Fibroblast of skin of scalp (primary cell): Measurements from ENCODE around the gene REPIN1.
"Not testable (repeated sequence)": the region's sequence is repeated elsewhere in the genome, so short reads cannot be mapped to it uniquely, and the experiment has no call there.

Experiments used
- DNase-seq: peaks from one replicate; pipeline ENCODE4 v3.0.0-alpha.2; 2013

Gene REPIN1

DNA sequence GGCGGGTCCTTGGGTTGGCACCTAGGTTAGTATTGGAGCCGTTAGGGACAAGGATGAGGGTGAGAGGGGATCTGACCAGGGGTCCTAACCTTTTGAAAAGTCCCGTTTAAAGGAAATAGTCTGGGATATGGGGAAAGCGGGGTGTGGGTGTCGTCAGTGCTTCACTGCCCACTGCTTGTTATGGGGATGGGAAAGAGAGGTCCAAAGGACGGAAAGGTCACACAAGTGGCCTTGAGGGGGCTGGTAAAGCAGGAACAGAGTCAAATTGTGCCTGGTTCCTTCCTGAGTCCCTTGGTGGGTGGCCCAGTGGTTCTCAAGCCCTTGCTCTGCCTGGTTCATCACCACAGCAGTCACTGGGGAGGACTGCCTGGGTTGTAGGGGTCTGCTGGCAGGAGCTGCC, 7.9 kb downstream of the REPIN1 start:
- no peak for DNase-seq

DNA sequence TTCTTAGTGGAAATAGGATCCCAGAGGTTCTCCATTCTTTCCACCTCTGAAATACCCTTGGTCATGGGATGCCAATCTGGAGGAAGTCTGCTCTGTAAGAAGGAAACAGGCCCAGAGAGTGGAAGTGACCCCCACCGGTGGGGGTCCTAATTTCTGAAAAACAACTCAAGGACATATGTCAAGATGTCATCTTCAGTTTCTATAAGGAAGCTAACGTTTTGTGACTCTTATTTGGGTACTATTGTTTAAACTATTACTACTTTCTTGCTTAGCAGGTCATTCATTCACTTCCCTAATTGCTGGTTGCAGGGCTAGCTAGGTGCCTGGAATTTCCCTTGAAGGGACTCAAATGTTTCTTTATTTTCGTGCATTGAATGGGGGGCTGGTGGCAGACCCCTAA, 8.6 kb downstream of the REPIN1 start:
- DNase-seq: no peak

DNA sequence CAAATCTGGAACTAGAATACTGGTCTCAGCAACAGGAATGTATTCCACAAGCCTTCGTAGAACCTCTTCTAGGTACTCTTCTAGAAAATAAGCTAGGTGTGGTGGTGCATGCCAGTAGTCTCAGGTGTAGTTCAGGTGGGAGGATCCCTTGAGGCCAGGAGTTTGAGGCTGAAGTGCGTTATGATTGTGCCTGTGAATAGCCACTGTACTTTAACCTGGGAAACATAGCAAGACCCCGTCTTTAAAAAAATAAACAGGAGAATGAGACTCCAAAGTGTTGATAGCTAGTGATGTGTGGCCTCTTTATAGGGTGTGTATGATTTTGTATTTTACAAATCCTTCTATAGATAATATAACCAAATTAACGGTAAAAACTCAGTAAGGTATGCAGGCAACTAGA, 9.0 kb downstream of the REPIN1 start:
- DNase-seq: no peak

DNA sequence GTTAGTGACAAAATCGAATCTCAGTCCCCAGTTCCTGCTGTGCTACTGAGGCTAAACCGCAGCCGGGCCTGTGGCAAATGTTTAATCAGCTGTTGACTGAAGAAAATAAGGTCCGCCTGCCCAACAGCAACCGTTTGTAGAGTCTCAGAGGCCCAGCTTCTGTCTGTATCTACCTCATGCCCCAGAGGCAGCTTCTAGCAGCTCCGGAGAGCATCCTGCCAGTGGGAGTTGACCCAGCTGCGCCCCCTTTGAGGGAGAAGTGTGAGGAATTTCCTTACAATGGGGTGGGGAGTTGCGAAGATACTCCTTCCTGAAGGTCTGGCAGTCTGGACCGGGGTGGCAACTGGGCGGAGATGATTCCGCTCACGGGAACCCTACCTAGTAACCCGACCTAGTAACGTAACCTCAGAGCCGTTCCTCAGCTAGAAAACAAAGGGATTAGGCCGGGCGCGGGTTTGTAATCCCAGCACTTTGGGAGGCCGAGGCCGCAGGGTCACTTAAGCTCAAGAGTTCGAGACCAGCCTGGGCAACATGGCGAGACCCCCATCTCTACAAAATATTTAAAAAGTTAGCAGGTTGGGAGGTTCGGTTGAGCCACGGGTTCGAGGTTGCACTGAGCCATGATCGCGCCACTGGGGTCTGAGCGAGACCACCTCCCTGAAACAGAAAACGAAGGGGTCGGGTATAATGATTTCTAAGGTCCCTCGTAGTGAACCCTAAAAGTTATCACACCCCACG, 9.7 kb downstream of the REPIN1 start:
- peak; percentile 74 for DNase-seq

DNA sequence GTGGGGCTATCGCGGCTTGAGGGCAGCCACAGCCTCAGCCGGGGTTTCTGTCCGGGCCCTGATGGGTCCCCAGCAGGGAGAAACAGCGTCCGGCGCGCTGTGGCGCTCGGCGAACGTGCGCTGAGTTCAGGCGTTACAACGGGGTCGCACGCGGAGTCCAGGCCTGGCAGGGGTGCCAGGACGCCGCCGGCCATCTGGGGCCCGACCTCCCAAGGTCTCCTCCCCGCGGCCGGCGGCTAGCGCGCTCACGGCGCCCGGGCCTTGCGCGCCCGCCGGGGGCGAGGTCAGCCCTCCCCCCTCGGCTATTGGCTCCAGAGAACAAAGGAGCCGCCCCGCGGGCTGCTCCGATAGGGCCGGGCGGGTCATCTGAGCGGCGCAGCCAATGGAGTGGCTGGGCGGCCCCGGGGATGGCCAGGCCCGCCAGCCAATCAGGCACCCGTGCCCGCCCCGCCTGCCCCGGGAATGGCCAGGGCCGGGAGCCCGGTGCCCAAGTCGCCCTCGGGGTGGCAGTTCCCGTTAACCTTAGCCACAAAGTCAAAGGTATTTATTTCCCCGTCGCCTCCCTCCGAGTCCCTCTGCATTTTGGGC, 10.3 kb downstream of the REPIN1 start, which contains the start of gene ZNF775:
TSS of gene ZNF775 (plus strand) at position 478 of the 588 bp plus-strand sequence. CDS start 9,141 bp downstream, outside the sequence.
- DNase-seq: peak; percentile 96

DNA sequence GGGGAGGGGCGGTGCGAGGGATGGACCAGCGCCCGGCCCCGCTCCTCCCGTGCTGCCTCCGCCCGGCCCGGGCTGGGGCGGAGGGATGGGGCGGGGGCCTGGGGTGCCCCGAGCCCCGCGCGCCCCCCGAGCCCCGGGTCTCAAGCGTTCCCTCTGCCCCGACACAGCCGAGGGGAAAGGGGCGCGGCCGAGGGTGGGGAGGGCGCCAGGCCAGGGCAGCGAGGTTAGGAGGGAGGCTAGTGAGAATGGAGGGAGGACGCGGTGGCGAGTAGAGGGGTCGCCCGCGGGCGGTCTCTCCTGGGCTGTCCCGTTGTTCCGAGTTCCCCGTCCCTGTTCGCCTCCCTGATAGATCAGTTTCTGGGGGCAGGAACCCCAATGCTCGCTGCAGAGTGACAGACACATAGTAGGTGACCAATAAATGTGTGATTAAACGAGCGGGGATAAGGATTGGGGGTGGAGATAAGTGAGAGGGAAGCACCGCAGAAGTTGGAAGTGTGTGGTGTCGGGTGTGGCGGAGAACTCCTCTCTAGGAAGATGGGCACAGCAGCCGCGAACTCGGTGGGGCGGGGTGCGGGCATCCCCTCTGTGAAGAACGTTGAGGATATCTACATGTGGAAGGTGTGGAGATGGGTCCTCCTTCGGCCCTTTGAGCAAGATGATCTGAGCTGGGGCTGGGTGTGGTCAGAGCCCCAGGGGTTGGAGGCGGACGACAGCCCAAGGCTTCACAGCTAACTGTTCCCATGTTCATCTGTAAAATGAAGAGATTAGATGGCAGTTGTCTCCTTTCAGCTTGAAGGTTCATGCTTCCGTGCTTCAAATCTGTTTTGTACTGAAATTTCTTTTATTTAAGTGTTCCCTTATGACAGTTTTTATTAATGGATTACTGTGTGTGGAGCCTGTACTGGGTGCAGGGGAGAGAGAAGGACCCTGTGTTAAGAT, 11.1 kb downstream of the REPIN1 start:
- DNase-seq: no peak

DNA sequence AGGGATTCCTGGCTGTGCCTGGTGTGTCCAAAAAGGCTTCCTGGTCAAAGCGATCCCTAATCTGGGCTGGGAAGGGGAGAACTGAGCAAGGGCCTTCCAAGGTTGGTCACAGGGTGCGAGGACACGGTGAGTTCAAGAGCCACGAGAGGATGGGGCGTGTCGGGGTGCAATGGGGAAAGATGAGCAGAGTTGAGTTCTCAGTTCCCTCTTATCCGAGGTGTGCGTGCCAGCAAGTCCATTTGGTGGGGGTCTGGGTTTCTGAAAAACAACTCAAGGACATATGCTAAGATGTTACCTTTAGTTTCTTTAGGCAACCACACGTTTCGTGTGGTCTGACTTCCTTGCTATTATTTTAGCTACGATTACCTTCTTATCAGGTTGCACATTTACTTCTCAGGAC, 11.8 kb downstream of the REPIN1 start:
- no peak for DNase-seq

DNA sequence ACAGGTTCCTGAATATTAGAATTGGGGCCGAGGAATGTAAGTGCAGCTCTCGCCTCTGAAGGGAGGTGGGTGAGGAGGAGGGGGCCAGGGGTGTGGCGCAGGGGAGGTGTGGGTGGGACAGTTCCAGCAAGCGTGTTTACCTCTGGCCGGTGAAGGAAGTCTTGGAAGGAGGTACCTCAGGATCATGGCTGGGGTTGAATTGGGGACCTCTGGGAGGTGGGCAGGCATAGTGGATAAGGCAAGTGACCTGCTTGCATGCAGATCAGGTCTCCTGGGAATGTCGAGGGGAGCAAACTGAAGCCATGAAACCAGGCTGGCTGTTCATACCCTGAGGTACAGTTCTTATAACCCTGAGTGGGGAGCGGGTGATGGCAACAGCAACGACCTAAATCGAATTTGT, 12.5 kb downstream of the REPIN1 start:
- DNase-seq: no peak

DNA sequence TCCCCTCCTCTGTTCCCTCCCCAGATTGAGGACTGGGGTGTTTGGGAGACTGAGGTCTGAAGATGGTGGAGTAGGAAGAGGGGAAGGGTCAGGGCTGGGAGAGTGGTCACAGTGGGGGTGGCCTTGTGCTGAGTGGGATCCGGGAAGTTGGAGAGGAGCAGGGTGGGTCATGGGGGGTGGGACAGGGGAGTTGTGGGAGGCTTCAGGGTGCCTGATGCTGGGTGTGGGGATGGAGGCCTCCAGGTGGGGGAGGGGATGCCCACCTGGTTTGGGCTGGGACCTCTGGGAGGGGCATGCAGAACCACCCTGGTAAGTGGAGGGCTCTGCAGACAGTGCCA, 13.1 kb downstream of the REPIN1 start:
- DNase-seq: no peak

DNA sequence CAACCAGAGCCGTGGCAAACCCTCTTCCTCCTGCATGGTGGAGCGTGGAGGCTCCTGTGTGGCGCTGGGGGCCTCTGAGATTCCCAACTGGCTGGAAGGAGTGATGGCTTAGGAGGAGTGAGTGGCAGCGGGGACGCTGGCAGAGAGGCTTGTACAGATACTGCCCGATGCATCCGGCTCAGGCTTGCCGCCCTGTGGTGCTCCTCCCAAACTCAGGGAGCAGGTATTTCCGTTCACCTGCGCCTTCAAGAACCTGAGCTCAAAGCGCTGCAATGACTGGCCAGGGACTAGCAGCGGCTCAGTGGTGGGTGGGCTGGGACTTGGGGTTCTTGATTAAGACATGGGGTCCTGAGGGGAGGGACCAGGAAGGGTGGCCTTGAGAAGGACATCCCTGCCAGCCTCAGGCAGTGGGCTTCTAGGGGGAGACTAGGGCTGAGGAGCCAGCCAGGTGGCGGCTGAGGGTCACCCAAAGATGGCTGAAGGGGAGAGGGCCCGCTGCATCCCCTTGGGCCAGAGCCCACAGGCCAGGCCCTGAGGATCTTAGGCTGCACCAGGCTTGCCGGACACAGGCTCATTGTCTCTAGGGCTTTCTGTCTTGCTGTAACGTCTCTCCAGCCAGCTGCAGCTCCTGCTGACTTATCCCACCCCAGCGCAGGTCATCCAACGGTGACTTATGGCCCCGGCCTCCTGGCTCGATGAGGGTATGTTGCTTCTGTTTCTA, 13.7 kb downstream of the REPIN1 start:
- no peak for DNase-seq

DNA sequence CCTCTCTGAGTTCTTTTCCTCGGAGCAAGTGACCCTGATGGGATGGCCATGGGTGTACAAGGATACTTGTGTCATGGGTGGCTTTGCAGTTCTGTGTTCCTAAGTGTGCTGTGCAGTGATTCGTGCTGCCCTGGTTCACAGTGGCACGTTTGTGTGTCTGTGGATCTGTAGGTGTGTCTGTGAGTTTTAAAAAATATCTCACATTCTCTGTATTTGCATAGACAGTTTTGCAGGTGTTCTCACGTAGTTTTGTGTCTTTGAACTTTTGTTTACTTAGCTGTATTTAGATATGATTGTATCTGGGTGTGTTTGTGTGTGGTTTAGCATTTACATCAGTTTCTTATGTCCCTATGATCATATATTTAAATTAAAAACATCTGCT, 14.2 kb downstream of the REPIN1 start:
- no peak for DNase-seq

DNA sequence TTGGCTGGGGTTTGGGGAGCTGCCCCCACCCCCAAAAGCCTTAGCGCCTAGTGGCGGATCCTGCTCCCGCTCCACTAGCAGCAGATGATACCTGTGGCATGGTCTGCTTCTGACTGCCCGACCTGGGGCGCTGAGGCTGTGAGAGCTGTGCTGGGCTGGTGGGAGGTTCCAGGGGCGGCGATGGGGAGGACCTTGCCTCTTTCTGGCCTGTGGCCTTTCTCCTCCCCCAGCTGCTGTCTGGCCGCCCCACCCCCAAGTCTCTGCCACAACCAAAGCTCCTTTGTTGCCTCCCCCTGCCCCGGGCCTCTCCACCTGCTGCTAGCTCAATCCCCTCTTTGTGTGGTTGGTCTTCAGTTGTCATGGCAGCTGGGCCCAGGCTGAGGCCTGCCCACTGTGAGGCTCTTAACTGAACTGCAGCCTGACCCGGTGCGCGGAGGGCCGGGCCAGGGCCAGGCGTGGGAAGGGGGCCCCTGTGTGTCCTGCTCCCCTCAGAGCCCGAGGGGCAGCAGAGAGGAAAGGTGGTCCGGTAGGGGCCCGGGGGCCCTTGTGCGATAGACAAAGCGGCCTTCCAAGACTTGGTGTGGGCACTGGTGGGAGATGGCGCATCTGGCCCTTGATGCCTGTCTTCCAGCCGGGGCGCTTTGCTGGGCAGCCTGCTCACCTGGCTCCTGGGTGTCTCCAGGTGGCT, 15.2 kb downstream of the REPIN1 start:
- DNase-seq: no peak

DNA sequence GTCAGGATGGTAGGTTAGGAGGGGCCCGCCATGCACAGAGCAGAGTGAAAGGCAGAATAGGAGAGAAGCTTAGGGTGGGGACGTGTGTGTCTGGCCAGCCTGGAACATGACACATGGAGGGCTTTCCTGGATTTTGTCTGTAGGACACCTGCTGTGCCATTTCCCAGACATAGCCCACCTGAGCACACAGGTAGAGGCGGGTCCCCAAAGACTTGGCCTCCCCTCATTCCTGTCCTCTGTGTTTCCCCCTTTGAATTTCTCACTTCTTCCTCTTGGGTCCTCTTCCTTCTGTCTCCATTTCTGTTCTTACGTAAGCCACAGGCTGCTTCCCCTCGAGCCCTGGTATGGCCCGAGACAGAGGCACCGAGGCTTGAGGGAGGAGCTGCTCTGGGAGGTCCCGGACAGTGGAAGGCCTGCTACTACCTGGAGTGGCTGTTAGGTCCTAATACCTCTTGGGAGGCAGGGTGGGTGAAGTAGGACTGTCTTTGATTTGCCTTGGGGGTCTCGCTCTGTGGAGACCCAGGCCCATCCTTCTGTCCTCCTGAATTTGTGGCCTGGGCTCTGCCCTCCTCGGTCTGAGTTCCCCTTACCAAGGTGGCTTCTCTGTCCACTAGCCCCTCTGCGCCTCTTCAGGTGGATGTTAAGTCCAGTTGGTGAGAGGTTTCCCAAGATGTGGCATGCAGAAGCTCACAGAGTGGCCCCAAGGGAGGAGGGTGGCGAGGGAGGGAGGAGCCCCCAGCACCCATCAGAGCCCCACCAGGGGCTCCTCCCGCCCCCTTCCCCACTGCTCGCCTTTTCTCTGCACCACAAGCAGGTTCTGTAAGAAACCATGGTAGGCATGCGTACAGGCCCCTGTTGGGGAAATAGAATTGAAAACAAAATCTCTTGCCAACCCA, 16.0 kb downstream of the REPIN1 start:
- no peak for DNase-seq

DNA sequence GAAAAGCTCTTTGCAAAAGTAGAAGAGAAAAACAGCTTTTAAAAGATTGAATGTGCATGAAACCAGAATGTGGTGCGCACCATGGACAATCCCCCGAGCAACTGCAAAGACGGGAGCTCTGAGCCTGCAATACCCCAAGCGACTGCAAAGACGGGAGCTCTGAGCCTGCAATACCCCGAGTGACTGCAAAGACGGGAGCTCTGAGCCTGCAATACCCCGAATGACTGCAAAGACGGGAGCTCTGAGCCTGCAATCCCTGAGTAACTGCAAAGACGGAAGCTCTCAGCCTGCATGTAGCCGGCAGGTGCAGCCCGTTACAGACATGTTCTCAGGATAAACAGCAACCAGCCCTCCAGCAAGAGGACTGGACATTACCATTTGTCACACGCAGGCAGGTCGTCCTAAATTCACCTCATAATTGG, 16.7 kb downstream of the REPIN1 start:
- DNase-seq: no peak

DNA sequence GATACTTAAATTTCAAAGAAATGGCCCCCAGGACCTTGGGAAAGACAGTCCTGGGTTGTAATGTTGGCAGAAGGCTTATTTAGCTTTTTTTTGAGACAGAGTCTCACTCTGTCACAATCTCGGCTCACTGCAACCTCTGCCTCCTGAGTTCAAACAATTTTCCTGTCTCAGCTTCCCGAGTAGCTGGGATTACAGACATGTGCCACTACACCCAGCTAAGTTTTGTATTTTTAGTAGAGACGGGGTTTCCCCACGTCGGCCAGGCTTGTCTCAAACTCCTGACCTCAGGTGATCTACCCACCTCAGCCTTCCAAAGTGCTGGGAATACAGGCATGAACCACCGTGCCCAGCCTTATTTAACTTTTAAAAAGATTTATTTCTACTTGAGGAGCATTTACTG, 17.3 kb downstream of the REPIN1 start:
- not testable (repeated sequence) for DNase-seq

DNA sequence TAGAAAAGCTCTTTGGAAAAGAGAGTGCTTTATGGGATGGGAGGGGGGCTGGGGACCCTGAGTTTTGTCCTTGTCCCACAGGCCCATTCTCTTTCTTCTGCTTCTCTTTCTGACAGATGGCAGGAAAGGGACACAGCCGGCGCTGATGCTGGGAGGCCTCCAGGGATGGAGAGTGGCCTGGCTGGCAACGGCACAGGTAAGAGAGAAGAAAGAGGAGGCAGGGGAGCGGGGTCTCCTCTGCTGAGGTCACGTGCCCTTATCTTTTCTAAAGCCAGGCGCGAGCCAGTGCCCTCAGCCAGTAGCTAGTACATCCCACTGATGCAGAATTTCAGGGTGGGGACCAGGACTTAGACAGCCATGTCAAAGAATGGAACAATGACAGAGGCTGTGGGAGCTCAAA, 19.7 kb downstream of the REPIN1 start:
- DNase-seq: no peak

DNA sequence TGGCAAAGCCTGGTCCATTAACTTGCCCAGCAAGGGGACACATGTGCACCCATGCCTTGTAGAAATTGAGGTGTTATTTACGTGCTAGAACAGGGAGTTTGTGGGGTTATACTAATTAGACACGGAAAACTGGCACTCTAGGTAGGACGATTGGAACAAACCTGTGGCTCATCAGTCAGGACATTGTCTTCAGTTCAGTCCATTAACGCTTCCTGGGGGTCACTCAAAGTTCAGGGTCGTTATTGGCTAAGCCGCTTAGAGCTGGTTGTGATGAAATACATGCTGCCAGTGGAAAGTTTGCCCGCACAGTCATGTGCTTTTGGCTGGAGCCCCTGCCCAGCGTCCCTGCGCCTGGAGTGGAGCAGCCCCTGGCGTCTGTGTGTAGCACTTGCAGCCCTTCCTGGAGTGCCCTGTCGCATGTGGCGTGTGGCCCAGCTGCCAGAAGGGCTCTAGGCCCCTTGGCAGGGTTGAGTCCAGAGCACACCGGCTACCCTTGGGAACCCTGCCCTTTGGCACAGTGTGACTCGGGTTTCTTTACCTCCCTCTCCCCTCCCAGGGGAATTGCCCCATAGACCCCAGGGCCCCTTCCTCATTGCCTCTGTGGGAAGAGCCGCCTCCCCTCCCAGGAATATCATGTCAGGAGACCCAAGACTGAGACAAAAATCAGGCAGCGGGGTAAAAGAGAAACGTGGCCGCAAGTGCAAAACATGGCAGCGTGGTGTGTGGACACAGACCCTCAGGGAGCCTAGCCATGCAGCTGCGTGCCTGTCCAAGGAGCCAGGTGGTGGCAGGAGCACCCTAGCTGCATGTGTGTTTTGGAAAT, 20.3 kb downstream of the REPIN1 start:
- DNase-seq: no peak

DNA sequence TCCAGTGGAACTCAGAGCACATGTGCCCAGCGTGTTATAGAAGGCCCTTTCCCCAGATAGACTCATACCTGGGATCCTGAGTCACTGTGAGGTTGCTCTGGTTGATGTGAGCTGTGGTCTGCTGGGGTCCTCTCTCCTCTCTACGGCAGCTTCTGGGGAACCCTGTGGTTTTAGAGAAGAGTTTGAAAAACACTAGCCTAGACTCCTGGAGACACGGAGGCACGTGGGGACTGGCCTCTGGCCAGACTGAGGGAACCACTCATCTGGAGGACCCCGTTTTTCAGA, 20.9 kb downstream of the REPIN1 start:
- DNase-seq: no peak

DNA sequence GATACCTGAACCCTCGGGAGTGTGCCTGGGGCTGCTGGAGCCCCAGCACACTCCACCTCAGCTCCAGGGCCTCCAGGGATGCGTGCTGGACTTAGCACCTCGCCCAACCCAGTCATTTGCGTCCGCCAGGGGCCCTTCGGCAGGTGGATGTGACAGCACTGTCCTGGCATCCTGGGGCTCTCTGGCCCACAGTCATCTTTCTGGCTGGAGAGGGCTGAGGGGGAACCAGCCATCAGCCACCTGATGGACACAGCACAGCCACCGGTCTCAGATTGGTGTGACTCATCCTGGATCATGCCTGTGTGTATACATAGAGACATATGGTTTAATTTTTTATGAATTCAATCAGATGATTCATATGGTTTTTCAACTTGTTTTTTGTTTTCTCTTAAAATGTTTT, 21.6 kb downstream of the REPIN1 start:
- DNase-seq: peak; percentile 43

DNA sequence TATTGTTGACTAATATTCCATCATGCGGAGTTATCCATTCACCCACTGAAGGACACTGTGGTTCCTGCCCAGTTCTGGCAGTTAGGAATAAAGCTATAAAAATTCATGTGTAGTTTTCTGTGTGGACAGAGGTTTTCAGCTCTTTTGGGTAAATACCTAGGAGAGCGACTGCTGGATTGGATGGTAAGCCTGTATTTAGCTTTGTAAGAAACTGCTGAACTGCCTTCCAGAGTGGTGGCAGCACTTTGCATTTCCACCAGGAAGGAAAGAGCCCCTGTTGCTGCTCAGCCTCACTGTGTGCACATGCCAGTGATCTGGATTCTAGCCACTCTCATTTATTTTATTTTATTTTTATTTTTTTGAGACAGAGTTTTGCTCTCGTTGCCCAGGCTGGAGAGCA, 24.7 kb downstream of the REPIN1 start:
- DNase-seq: no peak

DNA sequence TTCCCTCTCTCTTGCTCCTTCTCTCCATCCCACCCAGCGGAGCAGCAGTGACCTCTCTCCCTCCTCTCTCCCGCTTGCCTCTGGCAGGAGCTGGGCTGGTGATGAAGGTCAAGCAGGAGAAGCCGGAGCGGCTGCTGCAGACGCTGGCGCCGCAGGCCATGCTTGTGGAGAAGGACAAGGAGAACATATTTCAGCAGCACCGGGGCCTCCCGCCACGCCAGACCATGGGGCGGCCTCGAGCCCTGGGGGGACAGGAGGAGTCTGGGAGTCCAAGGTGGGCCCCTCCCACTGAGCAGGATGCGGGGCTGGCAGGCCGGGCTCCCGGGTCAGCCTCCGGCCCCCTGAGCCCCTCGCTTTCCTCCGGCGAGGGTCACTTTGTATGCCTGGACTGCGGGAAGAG, 27.8 kb downstream of the REPIN1 start:
- DNase-seq: no peak
